Osteocyte (in vitro differentiated cells): ENCODE measurements around the gene ZBTB11. TPM values are rescaled to one million over a fixed set of nuclear protein-coding genes. Genes with fewer than 3 reads are reported as not detected.

Source experiments
- DNase-seq: peaks from one replicate; pipeline ENCODE4 v3.0.0; 2021; ENCODE audit warnings: mixed read lengths; ENCODE audit not compliant: unreplicated experiment; ENCODE audit errors: extremely low spot score
- H3K27ac Mint-ChIP-seq: one replicate; pipeline ENCODE4 v1.8.0; 2021; ENCODE audit warnings: mild to moderate bottlenecking, mixed read lengths; ENCODE audit not compliant: unreplicated experiment
- H3K27me3 Mint-ChIP-seq: one replicate; pipeline ENCODE4 v1.8.0; 2021; ENCODE audit warnings: mixed read lengths; ENCODE audit not compliant: unreplicated experiment
- H3K36me3 Mint-ChIP-seq: one replicate; pipeline ENCODE4 v1.8.0; 2021; ENCODE audit warnings: mixed read lengths; ENCODE audit not compliant: unreplicated experiment
- H3K4me1 Mint-ChIP-seq: one replicate; pipeline ENCODE4 v1.8.0; 2021; ENCODE audit warnings: mixed read lengths; ENCODE audit not compliant: unreplicated experiment
- H3K4me3 Mint-ChIP-seq: one replicate; pipeline ENCODE4 v1.8.0; 2021; ENCODE audit warnings: mild to moderate bottlenecking, moderate library complexity, mixed read lengths; ENCODE audit not compliant: unreplicated experiment
- H3K9me3 Mint-ChIP-seq: one replicate; pipeline ENCODE4 v1.8.0; 2021; ENCODE audit warnings: mixed read lengths; ENCODE audit not compliant: unreplicated experiment
- total RNA-seq: library from RNA; stranded (reverse); gene quantifications from 2 replicates; pipeline ENCODE4 v1.2.1, GENCODE V29; 2021
- TF ChIP-seq, protein P1 (sequence below): fragments of 200-600 bp; sonication (generic); IDR thresholded peaks from 2 replicates; pipeline ENCODE4 v1.5.0; 2021; ENCODE audit warnings: antibody characterized with exemption, mild to moderate bottlenecking, moderate library complexity

The ZBTB11 gene
- total RNA-seq, 1 donor from 2014 or later = 15.3 TPM

DNA sequence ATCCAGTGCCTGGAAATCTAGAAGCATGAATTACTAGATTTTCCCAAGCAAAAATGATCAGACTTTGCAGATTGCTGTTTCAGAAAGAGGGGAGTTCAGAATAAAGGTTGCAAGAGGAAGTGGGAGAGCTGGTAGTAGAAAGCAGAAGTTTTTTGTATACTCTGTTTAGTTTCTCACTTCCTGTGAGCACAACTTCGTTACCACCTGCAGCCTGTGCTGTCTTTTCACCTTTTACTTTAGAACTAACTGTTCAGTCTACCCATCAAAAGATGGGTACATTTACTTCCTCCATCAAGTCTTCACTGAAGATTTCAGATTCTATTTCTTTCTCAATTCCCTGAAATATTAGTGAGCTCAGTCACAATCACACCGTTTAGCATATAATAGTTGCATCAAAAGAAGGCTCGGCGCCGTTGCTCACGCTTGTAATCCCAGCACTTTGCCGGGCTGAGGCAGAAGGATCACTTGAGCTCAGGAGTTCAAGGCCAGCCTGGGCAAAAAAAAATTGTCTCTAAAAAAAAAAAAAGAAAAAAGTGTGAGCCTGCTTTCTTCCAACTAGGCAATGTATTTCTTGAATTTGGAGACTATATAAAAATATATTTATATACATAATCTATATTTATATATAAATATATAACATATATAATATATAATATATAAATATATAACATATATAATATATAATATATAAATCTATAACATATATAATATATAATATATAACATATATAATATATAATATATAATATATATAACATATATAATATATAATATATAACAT lies 45.7 kb upstream of the ZBTB11 start:
- peaks cover 22% of the 10 kb centered on the region for H3K4me1 Mint-ChIP-seq
- TF ChIP-seq, protein P1, sequence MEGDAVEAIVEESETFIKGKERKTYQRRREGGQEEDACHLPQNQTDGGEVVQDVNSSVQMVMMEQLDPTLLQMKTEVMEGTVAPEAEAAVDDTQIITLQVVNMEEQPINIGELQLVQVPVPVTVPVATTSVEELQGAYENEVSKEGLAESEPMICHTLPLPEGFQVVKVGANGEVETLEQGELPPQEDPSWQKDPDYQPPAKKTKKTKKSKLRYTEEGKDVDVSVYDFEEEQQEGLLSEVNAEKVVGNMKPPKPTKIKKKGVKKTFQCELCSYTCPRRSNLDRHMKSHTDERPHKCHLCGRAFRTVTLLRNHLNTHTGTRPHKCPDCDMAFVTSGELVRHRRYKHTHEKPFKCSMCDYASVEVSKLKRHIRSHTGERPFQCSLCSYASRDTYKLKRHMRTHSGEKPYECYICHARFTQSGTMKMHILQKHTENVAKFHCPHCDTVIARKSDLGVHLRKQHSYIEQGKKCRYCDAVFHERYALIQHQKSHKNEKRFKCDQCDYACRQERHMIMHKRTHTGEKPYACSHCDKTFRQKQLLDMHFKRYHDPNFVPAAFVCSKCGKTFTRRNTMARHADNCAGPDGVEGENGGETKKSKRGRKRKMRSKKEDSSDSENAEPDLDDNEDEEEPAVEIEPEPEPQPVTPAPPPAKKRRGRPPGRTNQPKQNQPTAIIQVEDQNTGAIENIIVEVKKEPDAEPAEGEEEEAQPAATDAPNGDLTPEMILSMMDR = no peak
- no peak overlapping the region for H3K27ac Mint-ChIP-seq
- DNase-seq = no peak
- H3K9me3 Mint-ChIP-seq = no peaks in the 10 kb centered on the region
- H3K27me3 Mint-ChIP-seq = no peaks in the 10 kb centered on the region
- H3K4me3 Mint-ChIP-seq = no peak overlapping the region
- no peaks in the 10 kb centered on the region for H3K36me3 Mint-ChIP-seq

- Mint-ChIP-seq H3K36me3 (no peaks in the 10 kb centered on the region), H3K27ac (no peak overlapping the region), H3K27me3 (no peaks in the 10 kb centered on the region), H3K9me3 (no peaks in the 10 kb centered on the region), H3K4me3 (no peak overlapping the region), H3K4me1 (peaks cover 15% of the 10 kb centered on the region)
- TF ChIP-seq, protein P1 = no peak
- no peak for DNase-seq
Measured at GRCh38 chr3:101720851-101721840, 44.2 kb upstream of the ZBTB11 start.

- Mint-ChIP-seq H3K4me1 (peaks cover 7% of the 10 kb centered on the region), H3K36me3 (no peaks in the 10 kb centered on the region), H3K27me3 (peaks cover 4% of the 10 kb centered on the region), H3K27ac (no peak overlapping the region), H3K9me3 (no peaks in the 10 kb centered on the region), H3K4me3 (no peak overlapping the region)
- TF ChIP-seq, protein P1 = no peak
- DNase-seq = no peak
Measured at GRCh38 chr3:101719604-101720185, 42.8 kb upstream of the ZBTB11 start.

DNA sequence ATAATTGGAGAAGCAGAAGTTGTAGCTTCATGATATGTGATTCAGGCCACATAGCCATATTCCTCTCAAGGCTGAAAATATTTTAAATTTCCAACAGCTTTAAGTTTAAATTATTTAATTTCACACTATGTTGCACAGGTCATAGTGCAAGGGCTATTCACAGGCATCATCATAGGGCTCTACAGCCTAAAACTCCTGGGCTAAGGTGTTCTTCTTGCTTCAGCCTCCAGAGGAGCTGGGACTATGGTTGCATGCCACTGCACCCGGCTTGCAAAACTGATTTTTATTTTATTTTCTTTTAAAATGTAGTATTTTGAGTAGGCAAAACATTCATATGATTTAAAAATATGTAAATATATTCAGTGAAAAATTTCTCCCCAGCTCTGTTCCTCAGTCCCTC lies 41.5 kb upstream of the ZBTB11 start:
- no peak for DNase-seq
- TF ChIP-seq, protein P1 = no peak
- Mint-ChIP-seq H3K36me3 (no peaks in the 10 kb centered on the region), H3K4me3 (no peak overlapping the region), H3K9me3 (no peaks in the 10 kb centered on the region), H3K27ac (no peak overlapping the region), H3K4me1 (no peaks in the 10 kb centered on the region), H3K27me3 (peaks cover 4% of the 10 kb centered on the region)
